OCI-LY7 (cell line): Measurements from ENCODE around the gene GLRA3. TPM values are rescaled to one million over a fixed set of nuclear protein-coding genes. Genes with fewer than 3 reads are reported as not detected.

ENCODE experiments used
- BruUV-seq: library from RNA; stranded (reverse); fragments of 400-500 nt; replicated peaks from 2 replicates; lab custom pipeline; 2021; lab: Mats Ljungman, UMichigan
- CTCF ChIA-PET: fragments of 300-600 bp; sonication (Branson Sonifier 250); formaldehyde crosslinking; loops from one replicate; lab custom pipeline; 2022; ENCODE audit warnings: antibody characterized with exemption; ENCODE audit not compliant: unreplicated experiment; lab: Charles Lee
- POLR2A ChIA-PET: fragments of 300-600 bp; sonication (Branson Sonifier 250); formaldehyde crosslinking; loops from one replicate; lab custom pipeline; 2022; ENCODE audit warnings: antibody characterized with exemption; lab: Charles Lee
- DNase-seq: peaks from one replicate; pipeline ENCODE4 v3.0.0-alpha.2; 2015; ENCODE audit warnings: low spot score
- H2AFZ ChIP-seq: fragments of 200-600 bp; sonication (generic), shearing (Covaris generic); 2 replicates; pipeline ENCODE4 v1.6.1; 2014; ENCODE audit warnings: mild to moderate bottlenecking, antibody characterized with exemption, low read length, moderate library complexity
- H3K27ac ChIP-seq: fragments of 200-600 bp; sonication (generic); 2 replicates; pipeline ENCODE4 v1.5.1; 2014; ENCODE audit warnings: mixed run types, low read depth, mild to moderate bottlenecking, moderate library complexity, low read length, inconsistent platforms; ENCODE audit not compliant: poor library complexity, severe bottlenecking
- H3K36me3 ChIP-seq: fragments of 200-600 bp; sonication (generic); 2 replicates; pipeline ENCODE4 v1.6.1; 2014; ENCODE audit warnings: mild to moderate bottlenecking, antibody characterized with exemption, low read length, moderate library complexity, mixed read lengths; ENCODE audit not compliant: insufficient read depth
- H3K4me1 ChIP-seq: fragments of 200-600 bp; sonication (generic); 2 replicates; pipeline ENCODE4 v1.5.1; 2014; ENCODE audit warnings: mild to moderate bottlenecking, low read length; ENCODE audit not compliant: insufficient read depth, poor library complexity, severe bottlenecking
- H3K4me2 ChIP-seq: fragments of 200-600 bp; sonication (generic); 2 replicates; pipeline ENCODE4 v1.6.1; 2014; ENCODE audit warnings: mild to moderate bottlenecking, low read length
- H3K4me3 ChIP-seq: fragments of 200-600 bp; sonication (generic); 2 replicates; pipeline ENCODE4 v1.5.1; 2014; ENCODE audit warnings: mild to moderate bottlenecking, low read depth, low read length; ENCODE audit not compliant: poor library complexity, severe bottlenecking
- H3K79me2 ChIP-seq: fragments of 200-600 bp; sonication (generic); 2 replicates; pipeline ENCODE4 v1.6.1; 2016; ENCODE audit warnings: low read depth, mild to moderate bottlenecking, low read length, moderate library complexity, mixed read lengths; ENCODE audit not compliant: insufficient read depth
- H3K9me2 ChIP-seq: fragments of 200-600 bp; sonication (generic); 2 replicates; pipeline ENCODE4 v1.6.1; 2016; ENCODE audit warnings: mild to moderate bottlenecking, low read length, mixed read lengths; ENCODE audit not compliant: insufficient read depth
- H3K9me3 ChIP-seq: fragments of 200-600 bp; sonication (generic); 2 replicates; pipeline ENCODE4 v1.6.1; 2014; ENCODE audit warnings: mild to moderate bottlenecking, mixed run types, low read length, mixed read lengths
- H4K20me1 ChIP-seq: fragments of 200-600 bp; sonication (generic); 2 replicates; pipeline ENCODE4 v1.6.1; 2014; ENCODE audit warnings: mild to moderate bottlenecking, antibody characterized with exemption, low read length, moderate library complexity, mixed read lengths; ENCODE audit not compliant: insufficient read depth
- CTCF ChIP-seq: fragments of 200-600 bp; sonication (generic); conservative IDR thresholded peaks from 2 replicates; pipeline ENCODE4 v1.5.1; 2014; ENCODE audit warnings: mild to moderate bottlenecking, antibody characterized with exemption, low read length, moderate library complexity, mixed read lengths
- EZH2phosphoT487 ChIP-seq: fragments of 200-600 bp; sonication (generic); IDR thresholded peaks from 2 replicates; pipeline ENCODE4 v1.6.1; 2018; ENCODE audit warnings: low read depth, borderline replicate concordance, mild to moderate bottlenecking, mixed run types, antibody characterized with exemption, low read length, moderate library complexity, mixed read lengths
- intact Hi-C: fragments of 100-400 bp; cut with micrococcal nuclease; formaldehyde crosslinking; loops from one replicate; pipeline ENCODE4 v1.10.0; 2022; ENCODE audit not compliant: unreplicated experiment
- total RNA-seq, 2 experiments: library from RNA; depleted of rRNA in 1 of 2; stranded (reverse); fragments of >200 nt in 1 of 2; shearing (Covaris generic) in 1 of 2; gene quantifications; 2 replicates each; pipeline ENCODE4 v1.2.3, GENCODE V29; 2014 to 2022

The GLRA3 gene
- total RNA-seq, 2 experiments from 2014 or later: 0.92 to 1.6 TPM

GRCh38 chr4:174595141-174595929 lies 233.7 kb downstream of the GLRA3 start:
- ChIA-PET POLR2A (interaction anchor here (1.5 kb wide), 1 partner anchor 20 kb away, joined by 5 read pairs; no protein-coding TSS in a partner anchor), CTCF (no interaction called here)
- H2AFZ ChIP-seq: no peak overlapping the region
- H3K4me3 ChIP-seq: no peak overlapping the region
- no peak overlapping the region for H3K4me2 ChIP-seq
- no peaks in the 10 kb centered on the region for H3K9me2 ChIP-seq
- no peak for DNase-seq
- no peak overlapping the region for H3K27ac ChIP-seq
- intact Hi-C loops: no loop called here
- BruUV-seq: no TSS peak
- H3K79me2 ChIP-seq: no peaks in the 10 kb centered on the region
- no peaks in the 10 kb centered on the region for H3K9me3 ChIP-seq
- H3K36me3 ChIP-seq: no peaks in the 10 kb centered on the region
- H4K20me1 ChIP-seq: no peaks in the 10 kb centered on the region
- TF ChIP-seq CTCF: no peak
- TF ChIP-seq EZH2phosphoT487: no peak
- H3K4me1 ChIP-seq: no peaks in the 10 kb centered on the region

- H3K36me3 ChIP-seq: no peaks in the 10 kb centered on the region
- no peaks in the 10 kb centered on the region for H3K9me2 ChIP-seq
- H3K4me2 ChIP-seq: no peak overlapping the region
- H3K4me1 ChIP-seq: no peaks in the 10 kb centered on the region
- POLR2A ChIA-PET: interaction anchor here (1.0 kb wide), 1 partner anchor 21 kb away, joined by 3 read pairs; no protein-coding TSS in a partner anchor
- H3K4me3 ChIP-seq: no peak overlapping the region
- no peaks in the 10 kb centered on the region for H3K9me3 ChIP-seq
- CTCF ChIA-PET: no interaction called here
- no peaks in the 10 kb centered on the region for H4K20me1 ChIP-seq
- intact Hi-C loops: no loop called here
- no TSS peak for BruUV-seq
- no peak for DNase-seq
- TF ChIP-seq EZH2phosphoT487 (no peak), CTCF (no peak)
- H2AFZ ChIP-seq: no peak overlapping the region
- no peaks in the 10 kb centered on the region for H3K79me2 ChIP-seq
- no peak overlapping the region for H3K27ac ChIP-seq
Observed at GRCh38 chr4:174593701-174594100, 235.3 kb downstream of the GLRA3 start.

- H3K4me3 ChIP-seq: no peak overlapping the region
- ChIA-PET CTCF (no interaction called here), POLR2A (interaction anchor here (1.0 kb wide), 1 partner anchor 22 kb away, joined by 3 read pairs; no protein-coding TSS in a partner anchor)
- no peaks in the 10 kb centered on the region for H3K4me1 ChIP-seq
- no TSS peak for BruUV-seq
- TF ChIP-seq CTCF: no peak
- TF ChIP-seq EZH2phosphoT487: no peak
- H4K20me1 ChIP-seq: no peaks in the 10 kb centered on the region
- no peaks in the 10 kb centered on the region for H3K9me3 ChIP-seq
- intact Hi-C loops: no loop called here
- H3K27ac ChIP-seq: no peak overlapping the region
- no peak for DNase-seq
- H3K79me2 ChIP-seq: no peaks in the 10 kb centered on the region
- no peak overlapping the region for H3K4me2 ChIP-seq
- no peak overlapping the region for H2AFZ ChIP-seq
- H3K36me3 ChIP-seq: no peaks in the 10 kb centered on the region
- H3K9me2 ChIP-seq: no peaks in the 10 kb centered on the region
Observed at GRCh38 chr4:174592985-174593335, 236.1 kb downstream of the GLRA3 start.
